HL-60 (cell line): ENCODE results near the gene ADIG.

ENCODE experiments used
- GABPA ChIP-seq: IDR thresholded peaks from 2 replicates; pipeline ENCODE4 v1.6.1; 2012; ENCODE audit warnings: low read depth
- SPI1 ChIP-seq: IDR thresholded peaks from 2 replicates; pipeline ENCODE4 v1.6.1; 2012; ENCODE audit warnings: low read depth, mild to moderate bottlenecking, borderline replicate concordance
- TF ChIP-seq, protein P1 (sequence below): IDR thresholded peaks from one replicate; pipeline ENCODE4 v1.5.1; 2011; ENCODE audit warnings: low read length, control low read depth, inconsistent platforms; ENCODE audit not compliant: insufficient read depth
- TF ChIP-seq, protein P2 (sequence below): IDR thresholded peaks from 2 replicates; pipeline ENCODE4 v1.6.1; 2012; ENCODE audit warnings: low read depth; ENCODE audit not compliant: insufficient replicate concordance

DNA sequence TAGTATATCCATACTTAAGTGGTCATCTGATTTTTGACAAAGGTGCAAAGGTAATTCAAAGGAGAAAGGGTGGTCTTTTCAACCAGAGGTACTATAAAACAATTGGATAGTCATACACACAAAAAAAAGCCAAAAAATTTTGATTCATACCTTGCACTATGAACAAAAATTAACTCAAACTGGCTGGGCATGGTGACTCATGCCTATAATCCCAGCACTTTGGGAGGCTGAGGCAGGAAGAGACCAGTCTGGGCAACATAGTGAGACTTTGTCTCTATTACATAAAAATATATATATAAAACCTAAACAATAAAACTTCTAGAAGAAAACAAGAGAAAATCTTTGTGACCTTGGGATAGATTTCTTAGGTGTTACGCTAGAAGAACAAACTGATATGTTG lies 43.8 kb upstream of the ADIG start:
- TF ChIP-seq, protein P1, sequence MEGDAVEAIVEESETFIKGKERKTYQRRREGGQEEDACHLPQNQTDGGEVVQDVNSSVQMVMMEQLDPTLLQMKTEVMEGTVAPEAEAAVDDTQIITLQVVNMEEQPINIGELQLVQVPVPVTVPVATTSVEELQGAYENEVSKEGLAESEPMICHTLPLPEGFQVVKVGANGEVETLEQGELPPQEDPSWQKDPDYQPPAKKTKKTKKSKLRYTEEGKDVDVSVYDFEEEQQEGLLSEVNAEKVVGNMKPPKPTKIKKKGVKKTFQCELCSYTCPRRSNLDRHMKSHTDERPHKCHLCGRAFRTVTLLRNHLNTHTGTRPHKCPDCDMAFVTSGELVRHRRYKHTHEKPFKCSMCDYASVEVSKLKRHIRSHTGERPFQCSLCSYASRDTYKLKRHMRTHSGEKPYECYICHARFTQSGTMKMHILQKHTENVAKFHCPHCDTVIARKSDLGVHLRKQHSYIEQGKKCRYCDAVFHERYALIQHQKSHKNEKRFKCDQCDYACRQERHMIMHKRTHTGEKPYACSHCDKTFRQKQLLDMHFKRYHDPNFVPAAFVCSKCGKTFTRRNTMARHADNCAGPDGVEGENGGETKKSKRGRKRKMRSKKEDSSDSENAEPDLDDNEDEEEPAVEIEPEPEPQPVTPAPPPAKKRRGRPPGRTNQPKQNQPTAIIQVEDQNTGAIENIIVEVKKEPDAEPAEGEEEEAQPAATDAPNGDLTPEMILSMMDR = no peak
- TF ChIP-seq SPI1 (no peak), GABPA (no peak)
- TF ChIP-seq, protein P2, sequence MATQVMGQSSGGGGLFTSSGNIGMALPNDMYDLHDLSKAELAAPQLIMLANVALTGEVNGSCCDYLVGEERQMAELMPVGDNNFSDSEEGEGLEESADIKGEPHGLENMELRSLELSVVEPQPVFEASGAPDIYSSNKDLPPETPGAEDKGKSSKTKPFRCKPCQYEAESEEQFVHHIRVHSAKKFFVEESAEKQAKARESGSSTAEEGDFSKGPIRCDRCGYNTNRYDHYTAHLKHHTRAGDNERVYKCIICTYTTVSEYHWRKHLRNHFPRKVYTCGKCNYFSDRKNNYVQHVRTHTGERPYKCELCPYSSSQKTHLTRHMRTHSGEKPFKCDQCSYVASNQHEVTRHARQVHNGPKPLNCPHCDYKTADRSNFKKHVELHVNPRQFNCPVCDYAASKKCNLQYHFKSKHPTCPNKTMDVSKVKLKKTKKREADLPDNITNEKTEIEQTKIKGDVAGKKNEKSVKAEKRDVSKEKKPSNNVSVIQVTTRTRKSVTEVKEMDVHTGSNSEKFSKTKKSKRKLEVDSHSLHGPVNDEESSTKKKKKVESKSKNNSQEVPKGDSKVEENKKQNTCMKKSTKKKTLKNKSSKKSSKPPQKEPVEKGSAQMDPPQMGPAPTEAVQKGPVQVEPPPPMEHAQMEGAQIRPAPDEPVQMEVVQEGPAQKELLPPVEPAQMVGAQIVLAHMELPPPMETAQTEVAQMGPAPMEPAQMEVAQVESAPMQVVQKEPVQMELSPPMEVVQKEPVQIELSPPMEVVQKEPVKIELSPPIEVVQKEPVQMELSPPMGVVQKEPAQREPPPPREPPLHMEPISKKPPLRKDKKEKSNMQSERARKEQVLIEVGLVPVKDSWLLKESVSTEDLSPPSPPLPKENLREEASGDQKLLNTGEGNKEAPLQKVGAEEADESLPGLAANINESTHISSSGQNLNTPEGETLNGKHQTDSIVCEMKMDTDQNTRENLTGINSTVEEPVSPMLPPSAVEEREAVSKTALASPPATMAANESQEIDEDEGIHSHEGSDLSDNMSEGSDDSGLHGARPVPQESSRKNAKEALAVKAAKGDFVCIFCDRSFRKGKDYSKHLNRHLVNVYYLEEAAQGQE = no peak
